HepG2 (cell line): Measurements from ENCODE around the gene PCAT6. TPM values are rescaled to one million over a fixed set of nuclear protein-coding genes. Genes with fewer than 3 reads are reported as not detected.

Source experiments
- AGO1 ChIP-seq: fragments of 200-400 bp; formaldehyde crosslinking; IDR thresholded peaks from 2 replicates; pipeline ENCODE4 v1.6.1; 2017; ENCODE audit warnings: mild to moderate bottlenecking, low read depth, low read length, moderate library complexity; ENCODE audit not compliant: poor library complexity, severe bottlenecking
- ARID2 ChIP-seq: sonication (generic); formaldehyde crosslinking; IDR thresholded peaks from 2 replicates; pipeline ENCODE4 v1.8.1; 2022; ENCODE audit warnings: mild to moderate bottlenecking, missing genetic modification reagents, borderline replicate concordance
- CERS6 ChIP-seq: sonication (generic); formaldehyde crosslinking; IDR thresholded peaks from 2 replicates; pipeline ENCODE4 v1.5.0; 2020; ENCODE audit warnings: missing genetic modification reagents
- GABPB1 ChIP-seq: IDR thresholded peaks from 2 replicates; pipeline ENCODE4 v1.6.1; 2016; ENCODE audit warnings: mild to moderate bottlenecking, missing genetic modification reagents, moderate library complexity, missing compliant biosample characterization
- HES4 ChIP-seq: sonication (generic); formaldehyde crosslinking; IDR thresholded peaks from 2 replicates; pipeline ENCODE4 v1.9.0; 2021; ENCODE audit warnings: mild to moderate bottlenecking, missing genetic modification reagents, borderline replicate concordance
- HNRNPK ChIP-seq: fragments of 200-400 bp; formaldehyde crosslinking; IDR thresholded peaks from 2 replicates; pipeline ENCODE4 v1.6.1; 2018; ENCODE audit warnings: low read length, low read depth, moderate library complexity, mild to moderate bottlenecking; ENCODE audit not compliant: poor library complexity, severe bottlenecking
- HNRNPL ChIP-seq: fragments of 200-400 bp; formaldehyde crosslinking; IDR thresholded peaks from 2 replicates; pipeline ENCODE4 v1.6.1; 2017; ENCODE audit warnings: mild to moderate bottlenecking, low read depth, low read length
- HNRNPLL ChIP-seq: fragments of 200-400 bp; formaldehyde crosslinking; IDR thresholded peaks from 2 replicates; pipeline ENCODE4 v1.6.1; 2017; ENCODE audit warnings: mild to moderate bottlenecking, low read depth, low read length; ENCODE audit not compliant: poor library complexity, severe bottlenecking
- IRX3 ChIP-seq: sonication (generic); formaldehyde crosslinking; IDR thresholded peaks from 2 replicates; pipeline ENCODE4 v1.8.1; 2023; ENCODE audit warnings: mild to moderate bottlenecking, low read depth, missing genetic modification reagents, borderline replicate concordance
- KLF16 ChIP-seq, 2 experiments: sonication (generic) in 1 of 2; formaldehyde crosslinking in 1 of 2; IDR thresholded peaks; 2 replicates each; pipeline versions ENCODE4 v1.6.1 to v1.8.0; 2016 to 2023; ENCODE audit warnings: missing genetic modification reagents in 2 of 2, missing compliant biosample characterization in 1 of 2
- MED1 ChIP-seq: sonication (generic); formaldehyde crosslinking; IDR thresholded peaks from 2 replicates; pipeline ENCODE4 v1.4.0; 2020; ENCODE audit warnings: missing genetic modification reagents
- MZF1 ChIP-seq: sonication (generic); formaldehyde crosslinking; IDR thresholded peaks from 2 replicates; pipeline ENCODE4 v1.8.1; 2023; ENCODE audit warnings: mild to moderate bottlenecking, missing genetic modification reagents, borderline replicate concordance
- NFKB2 ChIP-seq: sonication (generic); formaldehyde crosslinking; IDR thresholded peaks from 2 replicates; pipeline ENCODE4 v1.4.0; 2020; ENCODE audit warnings: missing genetic modification reagents, borderline replicate concordance
- PATZ1 ChIP-seq: sonication (generic); formaldehyde crosslinking; IDR thresholded peaks from 2 replicates; pipeline ENCODE4 v1.4.0; 2020; ENCODE audit warnings: missing genetic modification reagents
- PHF20 ChIP-seq: sonication (generic); formaldehyde crosslinking; IDR thresholded peaks from 2 replicates; pipeline ENCODE4 v1.5.0; 2020; ENCODE audit warnings: mild to moderate bottlenecking, missing genetic modification reagents
- PHF8 ChIP-seq: sonication (generic); formaldehyde crosslinking; IDR thresholded peaks from 2 replicates; pipeline ENCODE4 v1.5.0; 2020; ENCODE audit warnings: missing genetic modification reagents
- RBM39 ChIP-seq: fragments of 200-400 bp; formaldehyde crosslinking; IDR thresholded peaks from one replicate; pipeline ENCODE4 v1.6.1; 2018; ENCODE audit warnings: antibody characterized with exemption, mild to moderate bottlenecking, low read depth, low read length; ENCODE audit not compliant: poor library complexity, severe bottlenecking
- RXRA ChIP-seq: sonication (generic); formaldehyde crosslinking; IDR thresholded peaks from 2 replicates; pipeline ENCODE4 v1.5.1; 2020; ENCODE audit warnings: missing genetic modification reagents
- SALL1 ChIP-seq: sonication (generic); formaldehyde crosslinking; IDR thresholded peaks from 2 replicates; pipeline ENCODE4 v1.8.0; 2022; ENCODE audit warnings: mild to moderate bottlenecking, missing genetic modification reagents
- SAP130 ChIP-seq: IDR thresholded peaks from 2 replicates; pipeline ENCODE4 v1.6.1; 2016; ENCODE audit warnings: low read depth
- ZFX ChIP-seq: sonication (generic); formaldehyde crosslinking; IDR thresholded peaks from 2 replicates; pipeline ENCODE4 v1.4.0; 2020; ENCODE audit warnings: mild to moderate bottlenecking, low read depth, missing genetic modification reagents, moderate library complexity
- ZKSCAN1 ChIP-seq: fragments of 150-350 bp; IDR thresholded peaks from 2 replicates; pipeline ENCODE4 v1.6.1; 2014; ENCODE audit warnings: low read length
- ZMAT3 ChIP-seq: sonication (generic); formaldehyde crosslinking; conservative IDR thresholded peaks from 2 replicates; pipeline ENCODE4 v1.7.0; 2021; ENCODE audit warnings: missing genetic modification reagents
- ZMYM2 ChIP-seq: sonication (generic); formaldehyde crosslinking; IDR thresholded peaks from 2 replicates; pipeline ENCODE4 v1.8.0; 2022; ENCODE audit warnings: mild to moderate bottlenecking, missing genetic modification reagents
- ZNF354B ChIP-seq: sonication (generic); formaldehyde crosslinking; IDR thresholded peaks from 2 replicates; pipeline ENCODE4 v1.8.0; 2022; ENCODE audit warnings: mild to moderate bottlenecking, missing genetic modification reagents
- polyA plus RNA-seq, 8 experiments: library from polyadenylated mRNA; depleted of rRNA in 3 of 8; stranded (reverse) in 7 of 8; unstranded in 1 of 8; fragments of >200 nt; fragmentation: Illumina TruSeq in 4 of 8; extraction: Trizol in 4 of 8; gene quantifications; 2 replicates each; pipeline versions ENCODE4 v1.2.1 to v1.2.3, GENCODE V29; 2011 to 2016; ENCODE audit warnings: low read depth in 4 of 8, missing spikeins in 1 of 8, mixed read lengths in 1 of 8; ENCODE audit not compliant: insufficient read depth in 1 of 8
- total RNA-seq, 5 experiments: library from RNA; depleted of rRNA; stranded (reverse); fragments of >200 nt; fragmentation: Illumina TruSeq; extraction: Trizol; gene quantifications; 2 replicates each; pipeline ENCODE4 v1.2.3, GENCODE V29; 2016; ENCODE audit warnings: low read depth in 1 of 5
- TF ChIP-seq, protein P1 (sequence below), 2 experiments: sonication (generic) in 1 of 2; formaldehyde crosslinking in 1 of 2; IDR thresholded peaks; 2 replicates each; pipeline versions ENCODE4 v1.4.0 to v1.6.1; 2018 to 2020; ENCODE audit warnings: missing genetic modification reagents in 2 of 2, borderline replicate concordance in 1 of 2, low read depth in 1 of 2, mild to moderate bottlenecking in 1 of 2, missing biosample characterization in 1 of 2

PCAT6 gene
- total and polyA plus RNA-seq, 2 of the 13 experiments (the other 11 are each of a cell fraction or from before 2014, with no cell fraction given): 0.60 to 4.4 TPM

DNA sequence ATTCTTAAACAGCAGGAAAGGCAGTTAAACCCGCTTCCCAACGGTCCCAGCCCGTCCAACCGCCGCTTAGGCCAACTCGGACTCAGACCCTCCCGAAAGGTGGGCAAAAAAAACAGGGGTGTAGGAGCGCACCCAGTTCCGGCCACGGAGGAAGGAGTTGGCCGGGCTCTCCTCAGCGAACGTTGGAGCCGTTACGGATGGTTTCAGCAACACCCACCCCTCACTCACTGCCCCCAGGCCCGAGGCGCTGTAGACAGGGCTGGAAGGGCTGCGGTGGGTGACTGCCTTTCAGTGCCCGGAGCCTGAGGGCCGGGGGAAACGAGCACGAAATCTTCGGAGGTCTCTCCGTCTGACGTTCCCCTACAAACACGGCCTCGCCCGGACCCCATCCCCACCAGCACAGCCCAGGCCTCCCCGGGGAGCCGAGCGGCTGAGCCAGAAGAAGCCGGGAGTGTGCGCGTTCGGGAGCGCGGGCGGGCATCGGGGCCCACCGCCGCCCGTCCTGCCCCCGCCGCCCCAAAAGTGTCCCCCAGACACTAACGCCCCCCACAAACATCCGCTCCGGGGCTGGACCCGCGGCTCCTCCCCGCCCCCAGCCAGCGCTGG, 3.8 kb upstream of the PCAT6 start (continued):
- TF ChIP-seq ZMYM2 (CRISPR knock-in tag) (no peak), PHF20 (no peak), SAP130 (CRISPR knock-in tag) (peak; percentile 63), SALL1 (peak; percentile 35; the same call in 1 of the 2 replicates), MED1 (CRISPR knock-in tag) (peak; percentile 9; the same call in 1 of the 2 replicates), GABPB1 (CRISPR knock-in tag) (peak; percentile 43; the same call in 1 of the 2 replicates), PHF8 (CRISPR knock-in tag) (peak; percentile 60), MZF1 (CRISPR knock-in tag) (no peak), NFKB2 (CRISPR knock-in tag) (0 out of 2 replicates have a peak, but pooled peaks have one; percentile 50), PATZ1 (CRISPR knock-in tag) (0 out of 2 replicates have a peak, but pooled peaks have one; percentile 19), RXRA (CRISPR knock-in tag) (no peak; the same call in 1 of the 2 replicates), ZNF354B (CRISPR knock-in tag) (no peak), ZKSCAN1 (no peak), ZFX (CRISPR knock-in tag) (peak; percentile 60), CERS6 (CRISPR knock-in tag) (no peak), HES4 (no peak), HNRNPK (peak; percentile 1), RBM39 (no peak), AGO1 (peak; percentile 37), IRX3 (no peak), ARID2 (CRISPR knock-in tag) (no peak), HNRNPLL (peak; percentile 35), KLF16 (CRISPR knock-in tag; IDR thresholded peaks at IDR 0.05) (0 out of 4 replicates have a peak, but pooled peaks of 1 of the 2 experiments have one; percentile 32), ZMAT3 (CRISPR knock-in tag) (no peak), HNRNPL (0 out of 2 replicates have a peak, but pooled peaks have one; percentile 18)
- TF ChIP-seq, protein P1, sequence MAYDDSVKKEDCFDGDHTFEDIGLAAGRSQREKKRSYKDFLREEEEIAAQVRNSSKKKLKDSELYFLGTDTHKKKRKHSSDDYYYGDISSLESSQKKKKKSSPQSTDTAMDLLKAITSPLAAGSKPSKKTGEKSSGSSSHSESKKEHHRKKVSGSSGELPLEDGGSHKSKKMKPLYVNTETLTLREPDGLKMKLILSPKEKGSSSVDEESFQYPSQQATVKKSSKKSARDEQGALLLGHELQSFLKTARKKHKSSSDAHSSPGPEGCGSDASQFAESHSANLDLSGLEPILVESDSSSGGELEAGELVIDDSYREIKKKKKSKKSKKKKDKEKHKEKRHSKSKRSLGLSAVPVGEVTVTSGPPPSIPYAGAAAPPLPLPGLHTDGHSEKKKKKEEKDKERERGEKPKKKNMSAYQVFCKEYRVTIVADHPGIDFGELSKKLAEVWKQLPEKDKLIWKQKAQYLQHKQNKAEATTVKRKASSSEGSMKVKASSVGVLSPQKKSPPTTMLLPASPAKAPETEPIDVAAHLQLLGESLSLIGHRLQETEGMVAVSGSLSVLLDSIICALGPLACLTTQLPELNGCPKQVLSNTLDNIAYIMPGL (CRISPR knock-in tag; IDR thresholded peaks at IDR 0.05; ENCODE audit: borderline replicate concordance in 1 of 2, low read depth in 1 of 2): 0 out of 4 replicates have a peak, but pooled peaks of 1 of the 2 experiments have one; percentile 20
